IMR-90 (cell line): ENCODE measurements around the gene NDUFAF2. TPM values are rescaled to one million over a fixed set of nuclear protein-coding genes. Genes with fewer than 3 reads are reported as not detected.

Experiments
- ATAC-seq: fragments of 200-7000 bp; cut with Tn5 transposase; 2 replicates; pipeline ENCODE4 v1.9.1; 2020; ENCODE audit warnings: low read depth, mild to moderate bottlenecking, moderate library complexity
- BruUV-seq: library from RNA; stranded (reverse); fragments of 400-500 nt; replicated peaks from 2 replicates; lab custom pipeline; 2021; lab: Mats Ljungman, UMichigan
- CTCF ChIA-PET: fragments of 300-600 bp; formaldehyde crosslinking; extraction: SDS; loops from one replicate; lab custom pipeline; 2021; ENCODE audit warnings: antibody characterized with exemption; lab: Yijun Ruan, JAX
- POLR2A ChIA-PET: fragments of 300-600 bp; sonication (Branson Sonifier 250); formaldehyde crosslinking; loops from one replicate; lab custom pipeline; 2022; ENCODE audit warnings: antibody characterized with exemption; ENCODE audit not compliant: unreplicated experiment; lab: Charles Lee
- DNase-seq: peaks from one replicate; pipeline ENCODE4 v3.0.0; 2013
- H2AFZ ChIP-seq: replicated peaks from 2 replicates; pipeline ENCODE3; 2013; ENCODE audit warnings: low read length, mild to moderate bottlenecking; ENCODE audit not compliant: poor library complexity
- H2AK5ac ChIP-seq: 2 replicates; pipeline ENCODE4 v1.6.1; 2013; ENCODE audit warnings: low read depth, low read length, inconsistent platforms
- H2AK9ac ChIP-seq: replicated peaks from 2 replicates; pipeline ENCODE3; 2013; ENCODE audit warnings: mild to moderate bottlenecking, low read depth, low read length, moderate library complexity; ENCODE audit not compliant: poor library complexity
- H2BK120ac ChIP-seq: 2 replicates; pipeline ENCODE4 v1.6.1; 2013; ENCODE audit warnings: low read depth, low read length, inconsistent platforms
- H2BK15ac ChIP-seq: 3 replicates; pipeline ENCODE4 v1.6.1; 2013; ENCODE audit warnings: low read depth, low read length, inconsistent platforms
- H2BK20ac ChIP-seq: 2 replicates; pipeline ENCODE4 v1.6.1; 2013; ENCODE audit warnings: low read depth, mild to moderate bottlenecking, inconsistent platforms, low read length, moderate library complexity
- H2BK5ac ChIP-seq: 2 replicates; pipeline ENCODE4 v1.6.1; 2013; ENCODE audit warnings: mild to moderate bottlenecking, low read depth, low read length, inconsistent platforms; ENCODE audit not compliant: poor library complexity, severe bottlenecking
- H3K14ac ChIP-seq: replicated peaks from 2 replicates; pipeline ENCODE4 v1.6.1; 2013; ENCODE audit warnings: low read depth, low read length, inconsistent platforms
- H3K18ac ChIP-seq: 2 replicates; pipeline ENCODE4 v1.6.1; 2013; ENCODE audit warnings: low read depth, low read length, control low read depth
- H3K23ac ChIP-seq: 2 replicates; pipeline ENCODE4 v1.6.1; 2013; ENCODE audit warnings: low read depth, low read length, inconsistent platforms
- H3K27ac ChIP-seq: 2 replicates; pipeline ENCODE4 v1.5.1; 2013; ENCODE audit warnings: mild to moderate bottlenecking, control low read depth, low read length; ENCODE audit not compliant: insufficient read depth
- H3K27me3 ChIP-seq: 2 replicates; pipeline ENCODE4 v1.6.1; 2013; ENCODE audit warnings: low read length; ENCODE audit not compliant: control insufficient read depth, insufficient read depth
- H3K36me3 ChIP-seq: 2 replicates; pipeline ENCODE4 v1.6.1; 2013; ENCODE audit warnings: low read length, mixed read lengths; ENCODE audit not compliant: control insufficient read depth, insufficient read depth
- H3K4ac ChIP-seq: 2 replicates; pipeline ENCODE4 v1.6.1; 2013; ENCODE audit warnings: low read depth, low read length, inconsistent platforms
- H3K4me1 ChIP-seq: 2 replicates; pipeline ENCODE4 v1.6.1; 2013; ENCODE audit warnings: low read length, mixed read lengths; ENCODE audit not compliant: control insufficient read depth, insufficient read depth
- H3K4me2 ChIP-seq: 2 replicates; pipeline ENCODE4 v1.6.1; 2013; ENCODE audit warnings: low read depth, mild to moderate bottlenecking, control low read depth, low read length, moderate library complexity
- H3K4me3 ChIP-seq: 2 replicates; pipeline ENCODE4 v1.5.1; 2013; ENCODE audit warnings: low read depth, mild to moderate bottlenecking, control low read depth, low read length, moderate library complexity; ENCODE audit not compliant: insufficient read depth
- H3K56ac ChIP-seq: 2 replicates; pipeline ENCODE4 v1.6.1; 2013; ENCODE audit warnings: low read length, inconsistent platforms; ENCODE audit not compliant: insufficient read depth; ENCODE audit errors: extremely low read depth
- H3K79me1 ChIP-seq, 2 experiments: 2 replicates each; pipeline ENCODE4 v1.6.1; 2013; ENCODE audit warnings: low read length in 2 of 2, inconsistent platforms in 1 of 2, low read depth in 1 of 2
- H3K9ac ChIP-seq: 2 replicates; pipeline ENCODE4 v1.6.1; 2013; ENCODE audit warnings: low read depth, low read length, control low read depth
- H3K9me1 ChIP-seq: 2 replicates; pipeline ENCODE4 v1.6.1; 2013; ENCODE audit warnings: low read length, inconsistent platforms; ENCODE audit not compliant: insufficient read depth
- H3K9me3 ChIP-seq: 2 replicates; pipeline ENCODE4 v1.6.1; 2013; ENCODE audit warnings: low read length; ENCODE audit not compliant: control insufficient read depth, insufficient read depth
- H4K20me1 ChIP-seq: 2 replicates; pipeline ENCODE4 v1.6.1; 2013; ENCODE audit warnings: low read length, inconsistent platforms; ENCODE audit not compliant: insufficient read depth
- H4K5ac ChIP-seq: 2 replicates; pipeline ENCODE4 v1.6.1; 2013; ENCODE audit warnings: mild to moderate bottlenecking, low read depth, low read length, control low read depth
- H4K8ac ChIP-seq, 2 experiments: 2 replicates each; pipeline ENCODE4 v1.6.1; 2013; ENCODE audit warnings: low read depth in 2 of 2, low read length in 2 of 2, control low read depth in 1 of 2, inconsistent platforms in 1 of 2
- H4K91ac ChIP-seq: 2 replicates; pipeline ENCODE4 v1.6.1; 2013; ENCODE audit warnings: low read depth, low read length, inconsistent platforms; ENCODE audit not compliant: insufficient read depth
- BHLHE40 ChIP-seq: fragments of 150-350 bp; IDR thresholded peaks from 2 replicates; pipeline ENCODE4 v1.6.1; 2016; ENCODE audit warnings: mild to moderate bottlenecking, low read depth, low read length
- CEBPB ChIP-seq: IDR thresholded peaks from 2 replicates; pipeline ENCODE4 v1.6.1; 2012; ENCODE audit warnings: low read depth, low read length, improper control_type of control experiment
- CHD1 ChIP-seq: IDR thresholded peaks from 2 replicates; pipeline ENCODE4 v1.6.1; 2012; ENCODE audit warnings: low read depth, low read length, improper control_type of control experiment
- FOS ChIP-seq: fragments of 150-350 bp; IDR thresholded peaks from 2 replicates; pipeline ENCODE4 v1.6.1; 2016; ENCODE audit warnings: low read depth, low read length
- MAFK ChIP-seq: IDR thresholded peaks from 2 replicates; pipeline ENCODE4 v1.6.1; 2012; ENCODE audit warnings: low read depth, low read length, improper control_type of control experiment
- MAZ ChIP-seq: IDR thresholded peaks from 2 replicates; pipeline ENCODE4 v1.6.1; 2012; ENCODE audit warnings: low read depth, mild to moderate bottlenecking, low read length, improper control_type of control experiment, moderate library complexity, borderline replicate concordance
- MXI1 ChIP-seq: IDR thresholded peaks from 2 replicates; pipeline ENCODE4 v1.6.1; 2012; ENCODE audit warnings: low read depth, mild to moderate bottlenecking, low read length, moderate library complexity, borderline replicate concordance
- NFE2L2 ChIP-seq: fragments of 150-350 bp; IDR thresholded peaks from 2 replicates; pipeline ENCODE4 v1.6.1; 2016; ENCODE audit warnings: low read depth, mild to moderate bottlenecking, low read length
- POLR2A ChIP-seq: IDR thresholded peaks from 2 replicates; pipeline ENCODE4 v1.6.1; 2012; ENCODE audit warnings: mild to moderate bottlenecking, low read depth, low read length
- RAD21 ChIP-seq: IDR thresholded peaks from 2 replicates; pipeline ENCODE4 v1.6.1; 2012; ENCODE audit warnings: low read length, improper control_type of control experiment
- RCOR1 ChIP-seq: IDR thresholded peaks from 2 replicates; pipeline ENCODE4 v1.6.1; 2012; ENCODE audit warnings: mild to moderate bottlenecking, low read length, improper control_type of control experiment; ENCODE audit not compliant: insufficient replicate concordance
- RFX5 ChIP-seq: IDR thresholded peaks from 2 replicates; pipeline ENCODE4 v1.8.0; 2012; ENCODE audit warnings: low read depth, mild to moderate bottlenecking, low read length, moderate library complexity
- SMC3 ChIP-seq: fragments of 150-350 bp; IDR thresholded peaks from 2 replicates; pipeline ENCODE4 v1.6.1; 2016; ENCODE audit warnings: low read depth, mild to moderate bottlenecking, antibody characterized with exemption, low read length, moderate library complexity
- WGBS, 2 experiments: methylation state at CpG; one replicate each; pipeline versions ENCODE4 v1.1.5 to v1.1.7; 2013; ENCODE audit warnings: missing lambda C conversion rate in 2 of 2; ENCODE audit not compliant: insufficient read length in 1 of 2; ENCODE audit errors: extremely low coverage in 2 of 2; 5-methylcytosine and 5-hydroxymethylcytosine counted together
- dilution Hi-C: fragments of 300-500 bp; cut with HindIII; formaldehyde crosslinking; loops from one replicate; pipeline ENCODE4 v1.14.3; 2018; ENCODE audit warnings: low sequenced_read_pairs; ENCODE audit not compliant: unreplicated experiment
- in situ Hi-C: fragments of 300-500 bp; cut with MboI; formaldehyde crosslinking; loops from 3 replicates; pipeline ENCODE4 v1.14.3; 2019; ENCODE audit warnings: low sequenced_read_pairs, inconsistent platforms, mixed read lengths
- intact Hi-C: fragments of 100-400 bp; cut with micrococcal nuclease; formaldehyde crosslinking; loops from 2 replicates; pipeline ENCODE4 v1.10.0; 2022
- polyA plus RNA-seq, 3 experiments: library from polyadenylated mRNA; depleted of rRNA; stranded (reverse); fragments of >200 nt; gene quantifications; 2 replicates each; pipeline ENCODE4 v1.2.3, GENCODE V29; 2012; ENCODE audit warnings: low replicate concordance in 1 of 3
- total RNA-seq: library from RNA; depleted of rRNA; stranded (reverse); fragments of >200 nt; gene quantifications from 2 replicates; pipeline ENCODE4 v1.2.3, GENCODE V29; 2012
- TF ChIP-seq, protein P1 (sequence below): fragments of 150-350 bp; IDR thresholded peaks from 2 replicates; pipeline ENCODE4 v1.6.1; 2017; ENCODE audit warnings: mild to moderate bottlenecking, antibody characterized with exemption, low read length, low read depth
- TF ChIP-seq, protein P2 (sequence below): fragments of 150-350 bp; IDR thresholded peaks from 2 replicates; pipeline ENCODE4 v1.6.1; 2016; ENCODE audit warnings: low read depth, mild to moderate bottlenecking, low read length, moderate library complexity, borderline replicate concordance
- TF ChIP-seq, protein P3 (sequence below): conservative IDR thresholded peaks from 2 replicates; pipeline ENCODE4 v1.5.1; 2012; ENCODE audit warnings: mild to moderate bottlenecking, low read depth, low read length, improper control_type of control experiment

NDUFAF2 gene
- total and polyA plus RNA-seq, 2 of the 4 experiments (the other 2 are of a cell fraction), result 11.8 to 24.7 TPM

DNA sequence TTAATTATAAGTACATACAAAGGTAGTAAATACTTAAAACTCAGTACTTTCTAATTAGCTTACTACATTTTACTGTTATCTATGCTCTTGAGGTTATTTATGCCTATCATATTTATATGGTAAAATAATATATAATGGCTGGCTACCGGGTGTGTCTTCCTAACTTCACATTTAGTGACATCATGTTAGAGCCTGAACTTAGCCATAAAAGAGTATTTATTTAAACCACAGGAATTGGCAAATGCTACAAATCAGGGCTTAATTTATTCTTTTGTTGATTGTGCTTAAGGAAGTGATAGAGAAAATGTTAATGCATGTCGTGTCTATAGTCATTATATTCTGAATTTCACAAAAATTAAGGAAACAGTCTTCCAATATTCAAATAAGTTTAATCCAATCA, 73.1 kb downstream of the NDUFAF2 start:
- Histone ChIP-seq H3K9me3 (no peaks in the 10 kb centered on the region), H4K91ac (no peak overlapping the region), H2AK5ac (no peak overlapping the region), H2AFZ (no peak overlapping the region), H3K23ac (no peak overlapping the region), H3K9ac (no peak overlapping the region), H2BK20ac (no peak overlapping the region), H3K4me1 (peaks cover 2% of the 10 kb centered on the region; the same call in 1 of the 2 replicates), H2BK5ac (no peak overlapping the region), H3K14ac (no peak overlapping the region), H4K20me1 (no peaks in the 10 kb centered on the region), H3K27me3 (no peaks in the 10 kb centered on the region), H3K4me2 (no peak overlapping the region), H3K79me1 (peaks cover 14 to 27% of the 10 kb centered on the region in 2 experiments), H2BK15ac (no peak overlapping the region), H3K18ac (no peak overlapping the region), H3K36me3 (no peaks in the 10 kb centered on the region), H4K8ac (no peak overlapping the region), H2BK120ac (no peak overlapping the region), H4K5ac (no peak overlapping the region), H3K4ac (no peak overlapping the region), H3K9me1 (0 out of 2 replicates have a peak, but pooled peaks cover 2% of the 10 kb centered on the region), H3K56ac (no peak overlapping the region), H3K27ac (no peak overlapping the region), H3K4me3 (no peak overlapping the region), H2AK9ac (no peak overlapping the region)
- ATAC-seq (no peak), DNase-seq (no peak)
- POLR2A ChIA-PET, result no interaction called here
- TF ChIP-seq RCOR1, result no peak
- TF ChIP-seq RFX5, result no peak
- TF ChIP-seq MAFK, result no peak
- TF ChIP-seq MXI1, result no peak
- no peak for TF ChIP-seq CHD1
- no peak for TF ChIP-seq SMC3
- TF ChIP-seq, protein P1, sequence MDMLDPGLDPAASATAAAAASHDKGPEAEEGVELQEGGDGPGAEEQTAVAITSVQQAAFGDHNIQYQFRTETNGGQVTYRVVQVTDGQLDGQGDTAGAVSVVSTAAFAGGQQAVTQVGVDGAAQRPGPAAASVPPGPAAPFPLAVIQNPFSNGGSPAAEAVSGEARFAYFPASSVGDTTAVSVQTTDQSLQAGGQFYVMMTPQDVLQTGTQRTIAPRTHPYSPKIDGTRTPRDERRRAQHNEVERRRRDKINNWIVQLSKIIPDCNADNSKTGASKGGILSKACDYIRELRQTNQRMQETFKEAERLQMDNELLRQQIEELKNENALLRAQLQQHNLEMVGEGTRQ, result no peak
- no peak for TF ChIP-seq POLR2A
- no peak for TF ChIP-seq FOS
- no peak for TF ChIP-seq BHLHE40
- TF ChIP-seq MAZ, result no peak
- TF ChIP-seq, protein P2, sequence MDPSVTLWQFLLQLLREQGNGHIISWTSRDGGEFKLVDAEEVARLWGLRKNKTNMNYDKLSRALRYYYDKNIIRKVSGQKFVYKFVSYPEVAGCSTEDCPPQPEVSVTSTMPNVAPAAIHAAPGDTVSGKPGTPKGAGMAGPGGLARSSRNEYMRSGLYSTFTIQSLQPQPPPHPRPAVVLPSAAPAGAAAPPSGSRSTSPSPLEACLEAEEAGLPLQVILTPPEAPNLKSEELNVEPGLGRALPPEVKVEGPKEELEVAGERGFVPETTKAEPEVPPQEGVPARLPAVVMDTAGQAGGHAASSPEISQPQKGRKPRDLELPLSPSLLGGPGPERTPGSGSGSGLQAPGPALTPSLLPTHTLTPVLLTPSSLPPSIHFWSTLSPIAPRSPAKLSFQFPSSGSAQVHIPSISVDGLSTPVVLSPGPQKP, result no peak
- TF ChIP-seq RAD21, result no peak
- no peak for TF ChIP-seq CEBPB
- TF ChIP-seq, protein P3, sequence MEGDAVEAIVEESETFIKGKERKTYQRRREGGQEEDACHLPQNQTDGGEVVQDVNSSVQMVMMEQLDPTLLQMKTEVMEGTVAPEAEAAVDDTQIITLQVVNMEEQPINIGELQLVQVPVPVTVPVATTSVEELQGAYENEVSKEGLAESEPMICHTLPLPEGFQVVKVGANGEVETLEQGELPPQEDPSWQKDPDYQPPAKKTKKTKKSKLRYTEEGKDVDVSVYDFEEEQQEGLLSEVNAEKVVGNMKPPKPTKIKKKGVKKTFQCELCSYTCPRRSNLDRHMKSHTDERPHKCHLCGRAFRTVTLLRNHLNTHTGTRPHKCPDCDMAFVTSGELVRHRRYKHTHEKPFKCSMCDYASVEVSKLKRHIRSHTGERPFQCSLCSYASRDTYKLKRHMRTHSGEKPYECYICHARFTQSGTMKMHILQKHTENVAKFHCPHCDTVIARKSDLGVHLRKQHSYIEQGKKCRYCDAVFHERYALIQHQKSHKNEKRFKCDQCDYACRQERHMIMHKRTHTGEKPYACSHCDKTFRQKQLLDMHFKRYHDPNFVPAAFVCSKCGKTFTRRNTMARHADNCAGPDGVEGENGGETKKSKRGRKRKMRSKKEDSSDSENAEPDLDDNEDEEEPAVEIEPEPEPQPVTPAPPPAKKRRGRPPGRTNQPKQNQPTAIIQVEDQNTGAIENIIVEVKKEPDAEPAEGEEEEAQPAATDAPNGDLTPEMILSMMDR, result no peak
- TF ChIP-seq NFE2L2, result no peak
- no CpG with 5 or more reads among the region's 2 CpGs for WGBS, 2 experiments
- intact Hi-C loops, result no loop called here
- CTCF ChIA-PET, result no interaction called here
- in situ Hi-C loops, result no loop called here
- BruUV-seq, result no TSS peak
- dilution Hi-C loops, result no loop called here
